Neuronal stem cell (in vitro differentiated cells): ENCODE data around the gene CBFA2T3.

ENCODE experiments used
- DNase-seq: peaks from one replicate; pipeline ENCODE4 v3.0.0-alpha.2; 2013; ENCODE audit warnings: low spot score
- H2AFZ ChIP-seq: one replicate; pipeline ENCODE4 v1.6.1; 2013; ENCODE audit warnings: mild to moderate bottlenecking, low read length, inconsistent platforms
- H2AK5ac ChIP-seq: 2 replicates; pipeline ENCODE4 v1.6.1; 2013; ENCODE audit warnings: low read depth, mild to moderate bottlenecking, inconsistent platforms, low read length, moderate library complexity, mixed read lengths
- H2BK120ac ChIP-seq: 2 replicates; pipeline ENCODE4 v1.6.1; 2013; ENCODE audit warnings: low read depth, mild to moderate bottlenecking, inconsistent platforms, low read length, moderate library complexity, mixed read lengths
- H2BK12ac ChIP-seq: one replicate; pipeline ENCODE4 v1.6.1; 2013; ENCODE audit warnings: low read length, inconsistent platforms
- H2BK15ac ChIP-seq: 2 replicates; pipeline ENCODE4 v1.6.1; 2013; ENCODE audit warnings: mild to moderate bottlenecking, low read length, inconsistent platforms, mixed read lengths
- H2BK5ac ChIP-seq: one replicate; pipeline ENCODE4 v1.6.1; 2013; ENCODE audit warnings: inconsistent platforms, mild to moderate bottlenecking, low read length, moderate library complexity
- H3K14ac ChIP-seq: one replicate; pipeline ENCODE4 v1.6.1; 2013; ENCODE audit warnings: low read length, inconsistent platforms
- H3K18ac ChIP-seq: 2 replicates; pipeline ENCODE4 v1.6.1; 2013; ENCODE audit warnings: low read length, inconsistent platforms
- H3K23ac ChIP-seq: 2 replicates; pipeline ENCODE4 v1.6.1; 2013; ENCODE audit warnings: low read depth, mild to moderate bottlenecking, mixed read lengths, low read length, inconsistent platforms; ENCODE audit not compliant: poor library complexity
- H3K27ac ChIP-seq: replicated peaks from 3 replicates; pipeline ENCODE4 v1.5.1; 2013; ENCODE audit warnings: low read length, inconsistent platforms
- H3K27me3 ChIP-seq, 3 experiments: 2 replicates each; pipeline ENCODE4 v1.6.1; 2013; ENCODE audit warnings: low read length in 3 of 3, mild to moderate bottlenecking in 2 of 3, inconsistent platforms in 1 of 3, low read depth in 1 of 3, mixed read lengths in 1 of 3, moderate library complexity in 1 of 3; ENCODE audit not compliant: control insufficient read depth in 3 of 3, insufficient read depth in 3 of 3
- H3K36me3 ChIP-seq, 2 donors: replicated peaks in 1 of 2; 2 replicates each; pipeline ENCODE4 v1.6.1; 2013; ENCODE audit warnings: low read length in 2 of 2; ENCODE audit not compliant: control insufficient read depth in 2 of 2, insufficient read depth in 2 of 2
- H3K4ac ChIP-seq: 2 replicates; pipeline ENCODE4 v1.6.1; 2013; ENCODE audit warnings: inconsistent platforms, mild to moderate bottlenecking, low read length, moderate library complexity
- H3K4me1 ChIP-seq, 2 donors: 1 replicate in 1 of 2; 2 replicates in 1 of 2; pipeline ENCODE4 v1.6.1; 2013; ENCODE audit warnings: low read length in 2 of 2, low read depth in 1 of 2; ENCODE audit not compliant: control insufficient read depth in 2 of 2, insufficient read depth in 1 of 2
- H3K4me2 ChIP-seq: one replicate; pipeline ENCODE4 v1.6.1; 2013; ENCODE audit warnings: mild to moderate bottlenecking, low read length, inconsistent platforms; ENCODE audit not compliant: insufficient read depth, poor library complexity, severe bottlenecking
- H3K4me3 ChIP-seq, 2 donors: 2 replicates each; pipeline ENCODE4 v1.5.1; 2013; ENCODE audit warnings: low read length in 2 of 2, mild to moderate bottlenecking in 2 of 2, inconsistent platforms in 1 of 2, moderate library complexity in 1 of 2
- H3K79me1 ChIP-seq: one replicate; pipeline ENCODE4 v1.6.1; 2013; ENCODE audit warnings: low read depth, mild to moderate bottlenecking, inconsistent platforms, low read length, moderate library complexity
- H3K9ac ChIP-seq: one replicate; pipeline ENCODE4 v1.6.1; 2013; ENCODE audit warnings: mild to moderate bottlenecking, low read depth, low read length, inconsistent platforms; ENCODE audit not compliant: poor library complexity
- H3K9me3 ChIP-seq, 2 donors: replicated peaks in 1 of 2; 2 replicates each; pipeline versions ENCODE3 to v1.6.1; 2013; ENCODE audit warnings: low read length in 2 of 2, mild to moderate bottlenecking in 2 of 2, inconsistent platforms in 1 of 2, low read depth in 1 of 2, mixed read lengths in 1 of 2, moderate library complexity in 1 of 2; ENCODE audit not compliant: control insufficient read depth in 2 of 2, insufficient read depth in 1 of 2
- H4K8ac ChIP-seq: one replicate; pipeline ENCODE4 v1.6.1; 2013; ENCODE audit warnings: low read depth, mild to moderate bottlenecking, inconsistent platforms, low read length, moderate library complexity
- H4K91ac ChIP-seq: one replicate; pipeline ENCODE4 v1.6.1; 2013; ENCODE audit warnings: low read length, low read depth, mild to moderate bottlenecking, inconsistent platforms; ENCODE audit not compliant: poor library complexity
- WGBS, 2 donors: extraction: QIAGEN DNeasy Blood & Tissue Kit; methylation state at CpG; one replicate each; pipeline ENCODE4 v1.1.7; 2013; ENCODE audit warnings: missing lambda C conversion rate in 2 of 2, mixed read lengths in 1 of 2; ENCODE audit not compliant: insufficient read length in 2 of 2, insufficient replicate concordance in 1 of 2; ENCODE audit errors: extremely low coverage in 2 of 2; 5-methylcytosine and 5-hydroxymethylcytosine counted together

The CBFA2T3 gene

DNA sequence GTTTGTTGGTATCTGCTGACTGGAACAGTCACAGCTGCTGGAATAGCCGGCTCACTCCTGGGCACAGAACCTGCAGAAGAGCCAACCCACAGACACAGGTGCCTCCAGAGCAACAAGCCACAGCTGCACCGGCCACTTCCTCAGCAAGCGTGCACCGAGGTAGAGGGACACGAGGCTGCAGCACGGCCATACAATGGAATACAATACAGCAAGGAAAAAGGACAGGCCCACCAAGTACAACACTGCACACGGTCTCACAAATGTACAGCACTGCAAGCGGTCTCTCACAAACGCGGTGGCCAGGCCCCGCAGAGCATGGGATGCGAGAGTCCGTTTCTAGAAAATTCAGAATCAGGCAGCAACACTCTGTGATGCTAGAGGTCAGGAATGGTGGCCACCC, 63.1 kb downstream of the CBFA2T3 start:
- no peak overlapping the region for H3K4me3 ChIP-seq
- H3K23ac ChIP-seq = peak overlapping the region; percentile 90
- no peaks in the 10 kb centered on the region for H3K79me1 ChIP-seq
- no peak for DNase-seq
- no peak overlapping the region for H2BK12ac ChIP-seq
- H3K18ac ChIP-seq = no peak overlapping the region
- H3K4ac ChIP-seq = no peak overlapping the region
- H3K27ac ChIP-seq = no peak overlapping the region
- no peak overlapping the region for H2AFZ ChIP-seq
- no peaks in the 10 kb centered on the region for H3K36me3 ChIP-seq
- H2BK120ac ChIP-seq = no peak overlapping the region
- H3K14ac ChIP-seq = no peak overlapping the region
- H3K9me3 ChIP-seq = peaks cover 0 to 8% of the 10 kb centered on the region in 2 donors
- H3K27me3 ChIP-seq = peaks cover 0 to 26% (median 0%) of the 10 kb centered on the region in 3 experiments
- H2BK5ac ChIP-seq = no peak overlapping the region
- H4K8ac ChIP-seq = no peak overlapping the region
- no CpG with 5 or more reads among the region's 13 CpGs for WGBS, 2 donors
- peaks cover 9 to 10% of the 10 kb centered on the region in 2 donors for H3K4me1 ChIP-seq
- peak overlapping the region; percentile 12 for H3K9ac ChIP-seq
- H4K91ac ChIP-seq = no peak overlapping the region
- peak overlapping the region; percentile 96 for H2AK5ac ChIP-seq
- H2BK15ac ChIP-seq = no peak overlapping the region
- no peak overlapping the region for H3K4me2 ChIP-seq

DNA sequence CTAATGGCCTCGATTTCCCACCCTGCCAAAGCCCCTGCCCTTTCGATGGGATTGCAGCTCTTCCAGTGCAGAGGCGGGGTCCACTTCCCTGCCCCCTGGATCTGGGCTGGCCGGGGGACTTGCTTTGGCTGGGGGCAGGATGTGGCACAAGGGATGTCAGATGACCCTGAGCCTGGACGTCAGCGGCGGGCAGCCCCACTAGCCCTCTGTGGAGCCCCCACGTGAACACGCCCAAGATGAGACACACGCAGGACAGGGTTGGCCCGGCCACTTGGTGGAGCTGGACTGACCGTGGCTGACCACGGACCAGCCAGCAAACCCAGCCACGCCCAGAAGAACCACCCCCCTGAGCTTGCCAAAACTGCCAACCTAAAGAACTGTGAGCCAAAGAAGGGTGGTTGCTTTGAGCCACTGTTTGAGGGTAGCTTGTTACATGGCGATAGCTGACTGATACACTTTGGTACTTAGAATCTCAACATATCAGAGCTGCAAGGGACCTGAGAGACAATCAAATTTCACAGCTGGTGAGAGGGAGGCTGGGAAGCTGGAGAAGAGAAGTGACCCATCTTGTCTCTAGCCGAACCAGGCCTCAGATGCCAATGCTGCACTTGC, 63.9 kb downstream of the CBFA2T3 start:
- Histone ChIP-seq H2BK12ac (no peak overlapping the region), H4K8ac (peak overlapping the region; percentile 19), H3K14ac (peak overlapping the region; percentile 84), H3K4me2 (no peak overlapping the region), H4K91ac (peak overlapping the region; percentile 46), H3K27ac (no peak overlapping the region), H3K79me1 (no peaks in the 10 kb centered on the region), H2AK5ac (peak overlapping the region; percentile 96), H3K9ac (no peak overlapping the region), H2AFZ (no peak overlapping the region), H2BK15ac (no peak overlapping the region), H3K4ac (no peak overlapping the region), H3K27me3 (peaks cover 0 to 29% (median 0%) of the 10 kb centered on the region in 3 experiments), H3K36me3 (no peaks in the 10 kb centered on the region), H2BK120ac (no peak overlapping the region), H3K4me1 (peaks cover 9 to 10% of the 10 kb centered on the region in 2 donors), H3K23ac (peak overlapping the region; percentile 49), H3K18ac (peak overlapping the region; percentile 27), H3K9me3 (peaks cover 0 to 8% of the 10 kb centered on the region in 2 donors), H3K4me3 (no peak overlapping the region), H2BK5ac (peak overlapping the region; percentile 78)
- no CpG with 5 or more reads among the region's 16 CpGs for WGBS, 2 donors
- no peak for DNase-seq

DNA sequence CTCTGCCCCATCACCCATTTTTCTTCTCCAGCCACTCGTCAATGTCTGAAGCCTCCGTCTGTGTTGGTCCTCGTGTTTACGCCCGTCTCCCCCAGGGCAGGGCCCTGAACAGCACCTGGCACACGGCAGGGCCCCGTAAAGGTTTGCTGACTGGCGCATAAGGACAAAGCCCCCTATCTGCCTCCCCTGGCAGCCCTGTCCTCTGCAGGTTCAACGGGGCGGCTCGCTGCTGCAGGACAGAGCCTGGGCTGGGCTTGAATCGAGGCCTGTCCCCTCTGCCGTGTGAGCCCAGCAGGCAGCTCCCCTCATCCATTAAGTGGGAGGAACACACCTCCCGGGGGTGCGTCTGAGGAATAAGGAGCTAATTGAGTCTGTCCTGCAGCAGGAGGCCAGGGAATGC, 64.5 kb downstream of the CBFA2T3 start:
- WGBS, 2 donors = no CpG with 5 or more reads among the region's 15 CpGs
- Histone ChIP-seq H3K18ac (peak overlapping the region; percentile 72), H4K8ac (peak overlapping the region; percentile 19), H2BK12ac (no peak overlapping the region), H3K14ac (peak overlapping the region; percentile 84), H2BK15ac (no peak overlapping the region), H3K4me2 (no peak overlapping the region), H2BK120ac (no peak overlapping the region), H3K4me1 (peaks cover 9 to 10% of the 10 kb centered on the region in 2 donors), H3K27me3 (peaks cover 0 to 25% (median 0%) of the 10 kb centered on the region in 3 experiments), H3K4ac (peak overlapping the region; percentile 41), H3K4me3 (no peak overlapping the region), H2BK5ac (peak overlapping the region; percentile 78), H3K23ac (no peak overlapping the region), H3K79me1 (no peaks in the 10 kb centered on the region), H3K9me3 (peaks cover 0 to 8% of the 10 kb centered on the region in 2 donors), H3K9ac (no peak overlapping the region), H3K27ac (no peak overlapping the region), H2AFZ (no peak overlapping the region), H2AK5ac (peak overlapping the region; percentile 96), H4K91ac (no peak overlapping the region), H3K36me3 (no peaks in the 10 kb centered on the region)
- DNase-seq = no peak

DNA sequence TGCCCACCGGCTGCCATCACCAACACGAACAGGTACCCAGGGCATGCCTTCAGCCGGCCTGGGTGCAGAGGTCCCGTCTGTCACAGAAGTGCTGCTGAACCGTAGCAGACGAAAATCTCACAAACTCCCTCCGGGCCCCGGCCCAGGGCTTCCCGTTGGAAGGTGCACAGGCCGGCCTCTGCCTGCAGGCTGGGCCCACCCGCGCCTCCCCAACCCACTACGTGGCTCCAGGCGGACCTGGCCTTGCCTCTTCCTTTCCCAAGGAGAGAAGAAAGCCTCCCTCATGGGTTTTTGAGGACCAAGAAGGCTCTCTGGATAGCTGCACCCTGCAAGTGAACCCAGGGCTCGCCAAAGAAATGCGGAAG, 65.1 kb downstream of the CBFA2T3 start:
- peak overlapping the region; percentile 57 for H3K23ac ChIP-seq
- H2BK12ac ChIP-seq = no peak overlapping the region
- peak overlapping the region; percentile 57 for H3K18ac ChIP-seq
- H3K14ac ChIP-seq = no peak overlapping the region
- no CpG with 5 or more reads among the region's 16 CpGs for WGBS, 2 donors
- H3K27ac ChIP-seq = no peak overlapping the region
- H3K9ac ChIP-seq = peak overlapping the region; percentile 16
- no peaks in the 10 kb centered on the region for H3K36me3 ChIP-seq
- H2BK120ac ChIP-seq = peak overlapping the region; percentile 63
- peaks cover 7% of the 10 kb centered on the region in 2 donors for H3K4me1 ChIP-seq
- no peak overlapping the region for H4K8ac ChIP-seq
- no peak overlapping the region for H3K4me3 ChIP-seq
- no peak overlapping the region for H3K4ac ChIP-seq
- peaks cover 0 to 19% (median 0%) of the 10 kb centered on the region in 3 experiments for H3K27me3 ChIP-seq
- no peak overlapping the region for H4K91ac ChIP-seq
- no peaks in the 10 kb centered on the region for H3K79me1 ChIP-seq
- H2AK5ac ChIP-seq = peak overlapping the region; percentile 96
- peak overlapping the region; percentile 66 for H2BK5ac ChIP-seq
- peak overlapping the region; percentile 56 for H2BK15ac ChIP-seq
- no peak overlapping the region for H2AFZ ChIP-seq
- peaks cover 0 to 8% of the 10 kb centered on the region in 2 donors for H3K9me3 ChIP-seq
- no peak for DNase-seq
- H3K4me2 ChIP-seq = no peak overlapping the region
